GM19452 (cell line): ENCODE data around the gene ZBTB7B.
"Not testable (repeated sequence)": the region's sequence is repeated elsewhere in the genome, so short reads cannot be mapped to it uniquely, and the experiment has no call there.

Source experiments
- ATAC-seq: cut with Tn5 transposase; IDR thresholded peaks from one replicate; pipeline ENCODE4 v1.9.1; 2021; ENCODE audit not compliant: unreplicated experiment

Gene ZBTB7B

DNA sequence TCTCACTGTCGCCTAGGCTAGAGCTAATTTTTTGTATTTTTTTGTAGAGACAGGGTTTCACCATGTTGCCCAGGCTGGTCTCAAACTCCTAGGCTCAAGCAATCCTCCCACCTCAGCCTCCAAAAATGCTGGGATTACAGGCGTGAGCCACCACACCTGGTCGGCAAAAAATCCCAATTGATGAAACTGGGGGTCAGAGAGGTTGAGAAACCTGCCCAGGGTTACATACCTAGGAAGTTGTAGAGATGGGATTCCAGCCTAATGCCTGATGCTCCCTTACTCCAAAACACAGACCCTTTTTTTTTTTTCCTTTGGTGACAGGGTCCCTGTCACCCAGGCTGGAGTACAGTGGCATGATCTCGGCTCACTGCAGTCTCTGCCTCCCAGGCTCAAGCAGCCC is 15.9 kb upstream of the ZBTB7B start:
- ATAC-seq: not testable (repeated sequence)

DNA sequence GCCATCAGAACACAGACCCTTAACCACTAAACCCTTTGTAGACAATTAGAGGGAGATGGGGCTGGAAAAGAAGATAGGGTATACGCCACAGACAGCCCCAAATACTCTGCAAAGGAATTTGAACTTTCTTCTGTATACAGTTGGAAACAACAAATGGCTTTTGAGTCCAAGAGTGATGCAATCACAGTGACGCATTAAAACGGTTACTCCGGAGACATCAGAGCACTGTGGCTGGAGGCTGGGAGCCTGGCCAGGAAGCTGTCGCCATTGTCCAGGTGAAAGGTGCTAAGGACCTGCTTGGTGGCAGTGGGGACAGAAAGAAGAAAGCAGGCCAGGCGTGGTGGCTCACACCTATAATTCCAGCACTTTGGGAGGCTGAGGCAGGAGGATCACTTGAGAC is 15.3 kb upstream of the ZBTB7B start:
- no peak for ATAC-seq

DNA sequence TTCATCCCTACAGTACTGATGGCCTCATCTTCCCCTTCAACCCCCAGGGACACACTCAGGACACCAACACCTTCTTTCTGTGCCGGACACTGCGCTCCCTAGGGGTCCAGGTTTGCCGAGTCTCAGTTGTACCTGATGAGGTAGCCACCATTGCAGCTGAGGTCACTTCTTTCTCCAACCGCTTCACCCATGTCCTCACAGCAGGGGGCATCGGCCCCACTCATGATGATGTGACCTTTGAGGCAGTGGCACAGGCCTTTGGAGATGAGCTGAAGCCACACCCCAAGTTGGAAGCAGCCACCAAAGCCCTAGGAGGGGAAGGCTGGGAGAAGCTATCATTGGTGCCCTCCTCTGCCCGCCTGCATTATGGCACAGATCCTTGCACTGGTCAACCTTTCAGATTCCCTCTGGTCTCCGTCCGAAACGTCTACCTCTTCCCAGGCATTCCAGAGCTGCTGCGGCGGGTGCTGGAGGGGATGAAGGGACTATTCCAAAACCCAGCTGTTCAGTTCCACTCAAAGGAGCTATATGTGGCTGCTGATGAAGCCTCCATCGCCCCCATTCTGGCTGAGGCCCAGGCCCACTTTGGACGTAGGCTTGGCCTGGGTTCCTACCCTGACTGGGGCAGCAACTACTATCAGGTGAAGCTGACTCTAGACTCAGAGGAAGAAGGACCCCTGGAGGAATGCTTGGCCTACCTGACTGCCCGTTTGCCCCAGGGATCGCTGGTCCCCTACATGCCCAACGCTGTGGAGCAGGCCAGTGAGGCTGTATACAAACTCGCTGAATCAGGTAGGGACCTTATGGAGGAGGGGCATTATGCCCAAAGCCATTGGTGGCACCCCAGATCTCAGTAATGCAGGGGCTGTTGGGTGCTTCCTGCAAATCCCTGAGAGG is 14.3 kb upstream of the ZBTB7B start:
- no peak for ATAC-seq

DNA sequence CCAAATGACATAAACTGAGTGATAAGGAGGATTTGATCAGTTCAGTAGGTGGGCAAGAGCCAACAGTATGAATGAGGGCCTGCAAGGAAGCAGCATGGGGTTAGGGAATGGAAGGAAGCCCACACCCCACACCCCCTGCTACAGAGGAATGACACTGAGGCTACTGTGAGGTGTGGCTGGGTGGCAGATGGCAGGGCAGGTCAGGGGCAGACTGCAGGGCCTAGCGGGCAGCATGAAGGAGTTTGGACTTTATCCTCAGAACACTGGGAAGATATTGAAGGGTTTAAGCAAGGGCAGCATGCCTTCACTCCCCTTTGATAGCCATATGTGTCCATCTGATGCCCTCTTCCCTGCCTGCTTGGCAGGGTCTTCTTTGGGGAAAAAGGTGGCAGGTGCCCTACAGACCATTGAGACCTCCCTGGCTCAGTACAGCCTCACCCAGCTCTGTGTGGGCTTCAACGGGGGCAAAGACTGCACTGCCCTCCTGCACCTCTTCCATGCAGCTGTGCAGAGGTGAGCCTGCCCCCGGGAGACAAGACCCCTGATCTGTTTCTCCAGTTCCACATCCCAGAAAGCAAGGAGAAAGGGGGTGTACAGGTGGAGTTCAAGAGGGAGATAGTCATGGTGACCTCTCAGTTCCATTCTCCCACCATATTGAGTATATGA is 13.3 kb upstream of the ZBTB7B start:
- ATAC-seq: no peak

DNA sequence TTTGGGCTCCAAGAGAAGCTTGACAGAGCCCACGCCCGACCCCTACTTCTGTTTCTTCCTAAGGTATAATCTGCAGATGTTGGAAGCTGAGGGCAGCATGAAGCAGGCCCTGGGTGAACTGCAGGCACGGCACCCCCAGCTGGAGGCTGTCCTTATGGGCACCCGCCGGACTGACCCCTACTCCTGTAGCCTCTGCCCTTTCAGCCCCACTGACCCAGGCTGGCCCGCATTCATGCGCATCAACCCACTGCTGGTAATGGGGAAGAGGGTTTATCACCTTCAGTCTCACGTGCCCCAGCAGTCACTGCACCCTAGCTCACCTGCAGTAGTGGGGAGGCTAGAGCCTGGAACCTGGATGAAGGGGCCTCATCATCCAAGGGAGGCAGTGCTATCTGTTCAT is 12.3 kb upstream of the ZBTB7B start:
- no peak for ATAC-seq

DNA sequence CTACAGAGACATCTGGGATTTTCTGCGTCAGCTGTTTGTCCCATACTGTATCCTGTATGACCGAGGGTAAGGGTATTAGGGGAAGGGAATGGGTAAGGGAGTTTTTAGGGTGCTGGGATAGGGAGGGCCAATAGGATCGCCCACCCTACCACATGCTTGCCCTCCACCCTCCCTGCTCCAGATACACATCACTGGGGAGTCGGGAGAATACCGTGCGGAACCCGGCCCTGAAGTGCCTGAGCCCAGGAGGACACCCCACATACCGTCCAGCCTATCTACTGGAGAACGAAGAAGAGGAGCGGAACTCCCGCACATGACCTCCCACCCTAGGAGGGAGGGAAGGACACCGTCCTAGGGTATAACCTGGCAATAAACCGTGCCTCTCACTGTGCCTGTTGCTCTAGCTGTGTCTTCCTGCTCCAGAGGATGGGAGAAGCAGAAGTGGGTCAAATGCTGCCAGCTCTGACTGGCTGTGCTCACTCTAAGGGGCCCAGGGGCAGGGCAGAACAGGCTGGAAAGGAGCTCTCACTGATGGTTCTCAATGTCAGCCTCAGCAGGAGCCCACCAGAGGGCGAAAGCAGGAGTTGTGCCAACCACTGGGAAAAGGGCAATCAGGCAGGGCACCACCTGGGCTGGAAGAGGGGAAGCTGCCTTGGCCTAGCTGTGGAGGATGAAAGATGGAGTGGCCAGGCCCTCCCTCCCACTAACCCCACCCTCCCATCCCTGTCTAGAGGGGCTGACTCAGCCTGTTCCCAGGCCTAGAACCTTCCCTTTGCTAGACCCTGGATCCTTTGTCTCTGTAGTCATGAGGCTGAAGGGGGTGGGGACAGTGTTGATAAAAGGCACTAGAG is 9.7 kb upstream of the ZBTB7B start:
- ATAC-seq: no peak

DNA sequence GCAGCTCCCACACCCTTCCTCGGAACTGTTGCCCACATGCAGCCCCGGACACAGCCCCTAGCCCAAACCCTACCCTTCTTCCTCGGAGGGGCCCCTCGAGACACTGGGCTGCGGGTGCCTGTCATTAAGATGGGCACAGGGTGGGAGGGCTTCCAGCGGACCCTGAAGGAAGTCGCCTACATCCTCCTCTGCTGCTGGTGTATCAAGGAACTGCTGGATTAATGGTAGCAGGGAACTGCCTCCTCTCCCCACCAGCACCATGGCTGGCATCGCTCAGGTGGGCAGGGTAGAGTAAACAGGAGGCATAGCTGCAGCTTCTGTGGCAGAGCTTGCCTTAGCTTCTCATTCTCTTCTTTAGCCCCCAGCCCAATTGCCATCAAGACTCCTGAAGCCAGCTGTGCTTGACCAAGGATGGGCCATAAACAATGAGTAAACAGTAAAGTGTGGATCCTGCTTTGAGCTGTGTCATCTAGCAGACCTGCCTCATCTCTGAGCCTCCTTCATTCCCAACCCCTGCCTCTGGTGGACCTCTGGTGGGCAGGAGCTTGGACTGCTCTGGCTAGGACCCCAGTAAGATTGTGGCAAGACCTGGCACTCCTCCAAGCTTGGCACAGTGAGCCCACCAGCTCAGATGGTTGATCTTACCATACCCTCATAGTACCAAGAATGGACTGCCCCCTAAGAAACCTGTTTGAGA is 8.9 kb upstream of the ZBTB7B start, which contains the start of gene LENEP:
LENEP (plus strand) TSS at position 15 of the 697 bp plus-strand sequence; CDS start at position 37, 22 bp downstream.
- ATAC-seq: no peak

DNA sequence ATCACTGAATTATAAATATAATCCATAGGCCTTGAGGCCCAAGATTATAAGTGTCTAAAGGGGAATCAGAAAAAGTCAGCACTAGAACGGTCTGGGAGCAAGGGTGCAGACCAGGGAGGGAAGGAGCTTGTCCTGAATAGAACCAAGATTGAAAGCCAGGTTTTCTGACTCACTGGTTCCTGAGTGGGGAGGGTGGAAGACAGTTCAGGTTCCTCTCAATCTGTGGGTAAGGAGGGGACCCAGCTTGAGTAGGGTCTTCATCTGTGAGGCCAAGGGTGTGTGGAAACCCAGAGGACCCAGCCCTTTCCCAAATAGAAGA is 8.4 kb upstream of the ZBTB7B start:
- no peak for ATAC-seq

DNA sequence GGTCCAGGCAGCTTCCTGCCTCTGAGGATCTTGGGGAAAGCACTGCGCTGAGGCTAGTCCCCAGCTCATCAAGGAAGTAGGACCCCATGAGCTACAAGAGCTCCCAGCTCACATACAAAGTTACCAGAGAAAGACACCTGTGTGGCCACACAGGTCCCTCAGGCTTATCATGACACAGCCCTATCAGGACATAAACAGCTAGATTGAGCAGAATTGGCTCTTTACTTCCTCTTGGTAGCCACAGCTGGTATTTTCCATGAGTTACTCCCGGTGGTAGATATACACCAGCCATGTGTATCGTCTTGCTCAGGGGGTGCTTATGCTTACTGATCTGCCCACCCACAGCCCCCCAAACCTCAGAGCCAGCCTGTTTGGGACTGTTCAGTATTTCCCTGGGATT is 8.0 kb upstream of the ZBTB7B start:
- no peak for ATAC-seq

DNA sequence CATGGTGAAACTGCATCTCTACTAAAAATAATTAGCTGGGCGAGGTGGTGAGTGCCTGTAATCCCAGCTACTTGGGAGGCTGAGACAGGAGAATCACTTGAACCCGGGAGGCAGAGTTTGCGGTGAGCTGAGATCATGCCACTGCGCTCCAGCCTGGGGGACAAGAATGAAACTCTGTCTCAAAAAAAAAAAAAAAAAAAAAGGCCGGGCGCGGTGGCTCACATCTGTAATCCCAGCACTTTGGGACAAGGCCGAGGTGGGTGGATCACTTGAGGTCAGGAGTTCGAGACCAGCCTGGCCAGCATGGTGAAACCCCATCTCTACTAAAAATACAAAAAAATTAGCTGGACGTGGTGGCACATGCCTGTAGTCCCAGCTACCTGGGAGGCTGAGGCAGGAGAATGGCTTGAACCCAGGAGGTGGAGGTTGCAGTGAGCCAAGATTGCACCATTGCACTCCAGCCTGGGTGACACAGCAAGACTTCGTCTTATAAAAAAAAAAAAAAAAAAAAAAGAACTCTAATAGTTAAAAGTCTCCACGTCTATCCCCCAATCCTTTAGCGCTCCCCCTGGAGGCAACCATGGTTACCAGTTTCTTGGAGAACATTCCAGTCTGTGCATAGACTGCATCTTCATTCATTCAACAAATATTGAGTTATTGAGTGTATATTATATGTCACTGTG is 7.2 kb upstream of the ZBTB7B start:
- ATAC-seq: not testable (repeated sequence)

DNA sequence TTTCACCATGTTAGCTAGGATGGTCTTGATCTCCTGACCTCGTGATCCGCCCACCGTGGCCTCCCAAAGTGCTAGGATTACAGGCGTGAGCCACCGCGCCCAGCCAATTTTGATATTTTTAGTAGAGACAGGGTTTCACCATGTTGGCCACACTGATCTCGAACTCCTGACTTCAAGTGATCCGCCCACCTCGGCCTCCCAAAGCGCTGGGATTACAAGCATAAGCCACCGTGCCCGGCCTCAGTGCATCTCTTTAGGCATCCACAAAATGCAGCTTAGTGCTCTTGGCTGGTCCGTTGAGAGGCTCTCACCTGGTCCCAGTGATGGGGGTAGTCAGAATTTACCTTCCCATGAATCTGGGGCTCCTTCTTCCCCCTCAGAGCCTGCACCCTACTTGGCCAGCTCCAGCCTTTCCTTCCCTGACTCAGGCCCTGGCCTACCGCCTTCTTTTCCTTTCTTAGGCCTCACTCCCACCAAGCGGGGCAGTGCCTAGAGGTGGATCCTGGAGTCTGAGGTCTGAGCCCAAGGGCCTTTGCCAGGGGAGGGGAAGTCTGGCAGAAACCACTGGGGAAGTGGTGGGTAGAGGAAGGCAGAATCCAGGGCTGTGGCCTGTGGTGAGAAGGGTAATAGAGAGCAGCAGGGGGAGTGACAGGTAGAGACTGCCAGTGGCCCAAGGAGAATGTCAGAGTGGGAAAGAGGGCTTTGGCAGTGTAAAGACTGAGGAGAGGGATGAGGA is 5.5 kb upstream of the ZBTB7B start:
- ATAC-seq: no peak

DNA sequence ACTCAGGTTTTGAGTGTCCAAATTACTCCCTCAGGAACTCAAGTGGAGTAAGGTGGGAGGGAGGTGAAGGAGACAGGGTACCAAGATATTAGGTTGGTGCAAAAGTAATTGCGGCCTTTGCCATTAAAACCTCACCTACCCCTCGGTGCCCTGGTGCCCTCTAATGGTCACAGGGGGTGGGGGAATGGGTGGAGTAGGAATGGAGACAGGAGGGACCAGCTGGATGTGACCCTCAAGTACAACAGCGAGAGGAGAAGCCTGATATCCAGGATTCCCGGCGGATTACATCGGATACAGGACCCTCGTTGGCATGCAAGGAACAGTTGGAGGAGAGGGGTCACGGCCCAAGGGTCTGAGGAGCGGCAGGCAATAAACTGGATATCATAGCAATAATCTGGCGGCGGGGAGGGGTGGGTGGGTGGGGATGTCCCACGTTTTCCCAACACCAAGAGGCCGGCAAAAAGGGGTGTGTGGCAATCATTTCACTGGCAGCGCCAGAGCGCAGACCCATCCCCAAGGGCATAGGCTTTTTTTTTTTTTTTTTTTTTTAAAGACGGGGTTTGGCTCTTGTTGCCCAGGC is 4.3 kb upstream of the ZBTB7B start:
- no peak for ATAC-seq

DNA sequence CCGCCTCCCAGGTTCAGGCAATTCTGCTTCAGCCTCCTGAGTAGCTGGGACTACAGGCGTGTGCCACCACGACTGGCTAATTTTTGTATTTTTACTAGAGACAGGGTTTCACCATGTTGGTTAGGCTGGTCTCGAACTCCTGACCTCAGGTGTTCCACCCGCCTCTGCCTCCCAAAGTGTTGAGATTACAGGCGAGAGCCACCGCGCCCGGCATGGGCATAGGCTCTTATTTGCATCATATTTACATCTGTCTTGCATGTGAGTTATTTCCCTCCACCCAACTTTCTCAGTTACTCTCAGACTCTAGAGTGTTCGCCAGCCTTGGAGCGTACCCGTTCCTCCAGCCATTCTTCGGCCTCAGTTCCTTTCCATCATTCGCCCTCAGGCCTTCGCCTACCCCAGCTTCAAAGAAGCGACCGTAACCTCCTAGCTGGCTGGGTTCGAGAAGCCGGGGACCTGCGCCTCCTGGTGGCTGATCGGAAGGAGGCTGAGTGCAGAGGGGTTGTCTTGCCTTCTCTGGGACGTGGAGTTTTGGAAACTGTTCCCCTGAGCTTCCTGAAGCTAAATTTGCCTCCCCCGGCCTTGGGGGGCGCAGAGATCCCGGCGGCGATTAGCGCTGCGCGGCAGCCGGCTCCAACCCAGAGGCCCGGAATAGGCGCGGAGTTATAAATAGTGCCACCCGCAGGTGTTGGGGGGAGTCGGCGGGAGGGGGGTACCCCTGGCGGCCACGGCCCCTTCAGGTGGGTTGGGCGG is 3.6 kb upstream of the ZBTB7B start:
- ATAC-seq: no peak

DNA sequence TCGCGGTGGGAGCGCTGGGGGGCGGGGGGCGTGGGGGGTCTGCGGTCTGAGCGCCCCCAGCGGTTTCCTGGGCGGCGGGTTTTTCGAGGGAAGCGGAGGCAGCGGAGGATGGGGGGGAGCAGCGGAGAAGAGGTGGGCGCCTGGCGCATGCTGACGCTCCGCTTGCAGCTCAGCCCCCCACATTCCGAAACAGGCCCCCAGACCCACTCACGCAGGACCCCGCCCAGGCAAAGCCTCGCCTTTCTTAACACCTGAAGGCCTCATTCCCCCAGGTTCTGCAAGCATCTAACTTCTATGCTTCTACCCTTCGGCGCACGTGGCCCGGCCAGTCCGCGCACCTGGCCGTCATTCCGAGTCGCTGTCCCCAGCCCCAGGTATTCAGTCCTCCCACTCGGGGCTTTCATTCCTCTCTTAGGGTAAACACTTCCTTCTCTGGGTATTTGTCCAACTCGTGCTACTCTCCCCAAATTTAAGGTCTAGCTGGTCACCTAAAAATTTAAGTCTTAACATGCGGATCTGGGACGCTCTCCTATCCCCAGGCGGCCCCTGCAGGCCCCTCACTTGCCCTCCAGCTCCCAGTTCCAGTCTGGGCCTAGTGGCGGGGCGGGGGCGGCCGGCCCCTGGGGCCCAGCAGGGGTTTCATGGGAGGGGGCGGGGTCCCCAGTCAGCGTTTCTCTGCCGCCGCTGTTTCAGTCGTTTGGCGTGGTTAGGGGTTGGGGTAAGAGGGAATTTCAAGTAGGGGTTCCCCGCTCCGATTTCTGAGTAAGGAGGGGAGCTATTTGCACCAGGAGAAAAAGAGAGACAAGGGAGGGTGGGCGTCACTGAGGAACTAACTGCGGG is 2.8 kb upstream of the ZBTB7B start:
- ATAC-seq: no peak

DNA sequence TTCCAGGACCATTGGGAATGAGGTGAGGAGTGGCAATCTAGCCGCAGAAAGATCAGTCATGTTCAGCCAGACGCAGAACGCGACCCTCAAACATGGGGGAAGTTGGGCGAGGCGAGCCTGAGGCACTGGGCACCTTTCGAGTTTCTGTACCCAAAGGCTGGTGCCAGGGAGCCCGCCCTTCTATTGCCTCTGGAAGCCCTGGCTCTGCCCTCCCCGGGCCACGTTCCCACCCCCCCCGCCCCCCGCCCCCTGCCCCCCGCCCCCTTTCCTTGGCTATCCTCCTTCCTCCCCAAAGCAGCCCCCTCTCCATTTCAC is 2.2 kb upstream of the ZBTB7B start:
- ATAC-seq: no peak

DNA sequence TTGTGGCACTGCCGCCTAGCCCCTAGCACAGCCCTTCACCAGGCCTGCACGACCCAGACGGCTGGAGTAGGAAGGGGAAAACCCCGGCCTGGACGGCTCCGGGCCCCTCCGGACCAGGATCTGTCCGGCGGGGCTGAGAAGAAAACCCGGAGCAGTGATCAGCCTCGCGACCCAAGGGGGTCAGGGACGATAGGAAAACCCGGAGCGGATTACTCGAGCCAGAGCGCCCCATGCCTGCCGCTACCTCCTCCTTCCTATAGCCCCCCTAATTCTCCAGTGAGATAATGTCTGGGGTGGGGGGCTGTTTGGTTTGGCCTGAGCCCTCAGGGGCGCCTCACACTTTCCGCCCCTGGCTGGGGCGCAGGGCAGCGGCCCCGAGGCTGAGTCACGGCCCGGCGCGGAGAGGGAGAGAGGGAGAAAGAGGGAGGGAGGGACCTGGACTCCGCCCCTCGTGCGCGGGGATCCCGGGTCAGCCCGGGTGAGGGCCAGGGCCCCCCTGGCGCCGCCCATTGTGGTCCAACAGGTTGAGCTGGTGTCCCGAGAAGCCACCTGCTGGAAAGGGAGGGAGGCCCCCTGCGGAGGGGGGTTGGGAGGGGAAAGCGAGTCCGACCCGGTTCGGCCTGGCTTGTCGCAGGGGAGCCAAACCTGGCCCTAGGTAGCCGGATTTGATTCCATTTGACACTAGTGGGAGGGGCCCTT is 1.7 kb upstream of the ZBTB7B start:
- ATAC-seq: peak; percentile 47

DNA sequence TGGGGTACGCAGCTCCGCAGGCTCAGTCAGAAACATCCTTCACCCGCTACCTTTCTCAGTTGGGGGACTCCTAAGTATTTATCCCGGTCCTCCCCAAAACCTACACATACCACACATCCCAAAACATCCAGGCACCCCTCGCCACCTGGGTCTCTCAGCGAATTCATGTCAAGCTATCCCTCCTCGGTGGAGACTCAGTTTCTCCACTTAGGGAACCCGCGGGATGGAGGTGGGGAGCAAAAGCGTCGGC is 1.3 kb upstream of the ZBTB7B start:
- ATAC-seq: no peak
